HepG2 (cell line): ENCODE measurements around the gene TCTA. TPM values are rescaled to one million over a fixed set of nuclear protein-coding genes. Genes with fewer than 3 reads are reported as not detected.

Source experiments
- AGO1 ChIP-seq: fragments of 200-400 bp; formaldehyde crosslinking; IDR thresholded peaks from 2 replicates; pipeline ENCODE4 v1.6.1; 2017; ENCODE audit warnings: mild to moderate bottlenecking, low read depth, low read length, moderate library complexity; ENCODE audit not compliant: poor library complexity, severe bottlenecking
- AKAP8 ChIP-seq: sonication (generic); formaldehyde crosslinking; IDR thresholded peaks from 2 replicates; pipeline ENCODE4 v1.5.1; 2020; ENCODE audit warnings: mild to moderate bottlenecking, missing genetic modification reagents
- ARNTL ChIP-seq: sonication (generic); formaldehyde crosslinking; IDR thresholded peaks from 2 replicates; pipeline ENCODE4 v1.4.0; 2020; ENCODE audit warnings: mild to moderate bottlenecking, missing genetic modification reagents
- ATM ChIP-seq: fragments of 450-650 bp; IDR thresholded peaks from 2 replicates; pipeline ENCODE4 v1.7.1; 2017; ENCODE audit warnings: mild to moderate bottlenecking, borderline replicate concordance
- BORCS8-MEF2B ChIP-seq: sonication (generic); formaldehyde crosslinking; IDR thresholded peaks from 2 replicates; pipeline ENCODE4 v1.8.0; 2022; ENCODE audit warnings: mild to moderate bottlenecking, missing genetic modification reagents
- CENPX ChIP-seq: sonication (generic); formaldehyde crosslinking; IDR thresholded peaks from 2 replicates; pipeline ENCODE4 v1.9.0; 2021; ENCODE audit warnings: mild to moderate bottlenecking, missing genetic modification reagents, moderate library complexity
- EED ChIP-seq: sonication (generic); formaldehyde crosslinking; IDR thresholded peaks from 2 replicates; pipeline ENCODE4 v1.5.0; 2020; ENCODE audit warnings: mild to moderate bottlenecking, missing genetic modification reagents
- EP300 ChIP-seq, 3 experiments: sonication (generic) in 1 of 3; formaldehyde crosslinking in 1 of 3; IDR thresholded peaks; 2 replicates each; pipeline versions ENCODE4 v1.5.1 to v1.6.1; 2011 to 2020; ENCODE audit warnings: low read depth in 2 of 3, low read length in 2 of 3, borderline replicate concordance in 1 of 3, improper control_type of control experiment in 1 of 3, mild to moderate bottlenecking in 1 of 3, missing genetic modification reagents in 1 of 3, moderate library complexity in 1 of 3
- HMG20A ChIP-seq: IDR thresholded peaks from 2 replicates; pipeline ENCODE4 v1.6.1; 2016; ENCODE audit warnings: borderline replicate concordance
- HOXA9 ChIP-seq: sonication (generic); formaldehyde crosslinking; IDR thresholded peaks from 2 replicates; pipeline ENCODE4 v1.8.1; 2022; ENCODE audit warnings: missing genetic modification reagents, mild to moderate bottlenecking, moderate library complexity, borderline replicate concordance
- KDM2A ChIP-seq: sonication (generic); formaldehyde crosslinking; IDR thresholded peaks from 2 replicates; pipeline ENCODE4 v1.4.0; 2020; ENCODE audit warnings: low read depth, missing genetic modification reagents, borderline replicate concordance
- MED8 ChIP-seq: sonication (generic); formaldehyde crosslinking; IDR thresholded peaks from 2 replicates; pipeline ENCODE4 v1.8.1; 2023; ENCODE audit warnings: mild to moderate bottlenecking, missing genetic modification reagents; ENCODE audit not compliant: insufficient replicate concordance
- REPIN1 ChIP-seq: sonication (generic); formaldehyde crosslinking; IDR thresholded peaks from 2 replicates; pipeline ENCODE4 v1.8.0; 2022; ENCODE audit warnings: missing genetic modification reagents, low read depth, mild to moderate bottlenecking, borderline replicate concordance
- ZNF549 ChIP-seq: sonication (generic); formaldehyde crosslinking; IDR thresholded peaks from 2 replicates; pipeline ENCODE4 v1.5.0; 2020; ENCODE audit warnings: missing genetic modification reagents
- ZNF570 ChIP-seq: sonication (generic); formaldehyde crosslinking; IDR thresholded peaks from 2 replicates; pipeline ENCODE4 v1.4.0; 2020; ENCODE audit warnings: mild to moderate bottlenecking, missing genetic modification reagents, borderline replicate concordance
- polyA plus RNA-seq, 8 experiments: library from polyadenylated mRNA; depleted of rRNA in 3 of 8; stranded (reverse) in 7 of 8; unstranded in 1 of 8; fragments of >200 nt; fragmentation: Illumina TruSeq in 4 of 8; extraction: Trizol in 4 of 8; gene quantifications; 2 replicates each; pipeline versions ENCODE4 v1.2.1 to v1.2.3, GENCODE V29; 2011 to 2016; ENCODE audit warnings: low read depth in 4 of 8, missing spikeins in 1 of 8, mixed read lengths in 1 of 8; ENCODE audit not compliant: insufficient read depth in 1 of 8
- total RNA-seq, 5 experiments: library from RNA; depleted of rRNA; stranded (reverse); fragments of >200 nt; fragmentation: Illumina TruSeq; extraction: Trizol; gene quantifications; 2 replicates each; pipeline ENCODE4 v1.2.3, GENCODE V29; 2016; ENCODE audit warnings: low read depth in 1 of 5
- TF ChIP-seq, protein P1 (sequence below): sonication (generic); formaldehyde crosslinking; IDR thresholded peaks from 2 replicates; pipeline ENCODE4 v1.5.0; 2020; ENCODE audit warnings: missing genetic modification reagents, mild to moderate bottlenecking, borderline replicate concordance
- TF ChIP-seq, protein P2 (sequence below): sonication (generic); formaldehyde crosslinking; IDR thresholded peaks from 2 replicates; pipeline ENCODE4 v1.5.0; 2020; ENCODE audit warnings: missing genetic modification reagents
- TF ChIP-seq, protein P3 (sequence below): sonication (generic); formaldehyde crosslinking; IDR thresholded peaks from 2 replicates; pipeline ENCODE4 v1.4.0; 2020; ENCODE audit warnings: missing genetic modification reagents
- TF ChIP-seq, protein P4 (sequence below): sonication (generic); formaldehyde crosslinking; IDR thresholded peaks from 2 replicates; pipeline ENCODE4 v1.4.0; 2020; ENCODE audit warnings: missing genetic modification reagents, borderline replicate concordance
- TF ChIP-seq, protein P5 (sequence below): sonication (generic); formaldehyde crosslinking; IDR thresholded peaks from 2 replicates; pipeline ENCODE4 v1.4.0; 2020; ENCODE audit warnings: mild to moderate bottlenecking, missing genetic modification reagents
- TF ChIP-seq, protein P6 (sequence below): IDR thresholded peaks from 2 replicates; pipeline ENCODE4 v1.6.1; 2016

The TCTA gene
- total and polyA plus RNA-seq, 2 of the 13 experiments (the other 11 are each of a cell fraction or from before 2014, with no cell fraction given) = 8.3 to 13.2 TPM

DNA sequence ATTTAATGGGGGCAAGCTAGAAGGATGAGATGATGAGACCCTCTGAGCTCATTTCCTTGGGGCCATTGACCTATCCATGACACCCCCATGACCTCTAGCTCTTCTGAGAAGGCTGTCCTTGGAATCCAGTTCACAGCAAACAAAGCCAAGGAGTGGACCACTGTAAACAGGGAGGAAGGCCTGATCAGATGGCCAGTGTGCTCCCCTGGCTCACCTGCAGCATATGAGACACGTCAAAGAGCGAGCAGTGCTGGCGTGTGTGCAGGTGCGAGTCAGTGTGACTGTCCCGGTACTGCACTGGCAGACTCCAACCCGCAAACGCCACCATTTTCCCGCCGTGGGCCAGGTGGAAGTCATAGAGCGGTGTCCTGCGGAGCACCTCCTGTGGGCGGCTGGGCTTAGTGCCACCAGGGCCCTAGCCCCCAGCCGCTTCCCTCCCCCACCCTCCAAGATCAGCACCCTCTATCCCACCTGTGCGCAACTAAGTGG, 9.7 kb downstream of the TCTA start (continued):
- TF ChIP-seq, protein P1, sequence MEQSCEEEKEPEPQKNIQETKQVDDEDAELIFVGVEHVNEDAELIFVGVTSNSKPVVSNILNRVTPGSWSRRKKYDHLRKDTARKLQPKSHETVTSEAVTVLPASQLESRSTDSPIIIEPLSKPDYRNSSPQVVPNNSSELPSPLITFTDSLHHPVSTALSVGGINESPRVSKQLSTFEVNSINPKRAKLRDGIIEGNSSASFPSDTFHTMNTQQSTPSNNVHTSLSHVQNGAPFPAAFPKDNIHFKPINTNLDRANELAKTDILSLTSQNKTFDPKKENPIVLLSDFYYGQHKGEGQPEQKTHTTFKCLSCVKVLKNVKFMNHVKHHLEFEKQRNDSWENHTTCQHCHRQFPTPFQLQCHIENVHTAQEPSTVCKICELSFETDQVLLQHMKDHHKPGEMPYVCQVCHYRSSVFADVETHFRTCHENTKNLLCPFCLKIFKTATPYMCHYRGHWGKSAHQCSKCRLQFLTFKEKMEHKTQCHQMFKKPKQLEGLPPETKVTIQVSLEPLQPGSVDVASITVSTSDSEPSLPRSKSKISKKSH (CRISPR knock-in tag) = 0 out of 2 replicates have a peak, but pooled peaks have one; percentile 16
- TF ChIP-seq AGO1 (no peak), REPIN1 (no peak), HOXA9 (CRISPR knock-in tag) (no peak), ZNF549 (CRISPR knock-in tag) (no peak), EED (no peak), HMG20A (CRISPR knock-in tag) (no peak), KDM2A (CRISPR knock-in tag) (peak; percentile 75; the same call in 1 of the 2 replicates), AKAP8 (CRISPR knock-in tag) (peak; percentile 77; the same call in 1 of the 2 replicates), EP300 (IDR thresholded peaks at IDR 0.05; ENCODE audit: low read depth in 2 of 2, low read length in 2 of 2) (no peak), EP300 (CRISPR knock-in tag; IDR thresholded peaks at IDR 0.05; ENCODE audit: borderline replicate concordance) (no peak), CENPX (CRISPR knock-in tag) (no peak), ATM (no peak), ARNTL (no peak), MED8 (CRISPR knock-in tag) (peak; percentile 61), ZNF570 (0 out of 2 replicates have a peak, but pooled peaks have one; percentile 33), BORCS8-MEF2B (peak; percentile 61; the same call in 1 of the 2 replicates)
- TF ChIP-seq, protein P2, sequence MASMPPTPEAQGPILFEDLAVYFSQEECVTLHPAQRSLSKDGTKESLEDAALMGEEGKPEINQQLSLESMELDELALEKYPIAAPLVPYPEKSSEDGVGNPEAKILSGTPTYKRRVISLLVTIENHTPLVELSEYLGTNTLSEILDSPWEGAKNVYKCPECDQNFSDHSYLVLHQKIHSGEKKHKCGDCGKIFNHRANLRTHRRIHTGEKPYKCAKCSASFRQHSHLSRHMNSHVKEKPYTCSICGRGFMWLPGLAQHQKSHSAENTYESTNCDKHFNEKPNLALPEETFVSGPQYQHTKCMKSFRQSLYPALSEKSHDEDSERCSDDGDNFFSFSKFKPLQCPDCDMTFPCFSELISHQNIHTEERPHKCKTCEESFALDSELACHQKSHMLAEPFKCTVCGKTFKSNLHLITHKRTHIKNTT (CRISPR knock-in tag) = no peak
- TF ChIP-seq, protein P3, sequence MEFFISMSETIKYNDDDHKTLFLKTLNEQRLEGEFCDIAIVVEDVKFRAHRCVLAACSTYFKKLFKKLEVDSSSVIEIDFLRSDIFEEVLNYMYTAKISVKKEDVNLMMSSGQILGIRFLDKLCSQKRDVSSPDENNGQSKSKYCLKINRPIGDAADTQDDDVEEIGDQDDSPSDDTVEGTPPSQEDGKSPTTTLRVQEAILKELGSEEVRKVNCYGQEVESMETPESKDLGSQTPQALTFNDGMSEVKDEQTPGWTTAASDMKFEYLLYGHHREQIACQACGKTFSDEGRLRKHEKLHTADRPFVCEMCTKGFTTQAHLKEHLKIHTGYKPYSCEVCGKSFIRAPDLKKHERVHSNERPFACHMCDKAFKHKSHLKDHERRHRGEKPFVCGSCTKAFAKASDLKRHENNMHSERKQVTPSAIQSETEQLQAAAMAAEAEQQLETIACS = no peak
- TF ChIP-seq, protein P4, sequence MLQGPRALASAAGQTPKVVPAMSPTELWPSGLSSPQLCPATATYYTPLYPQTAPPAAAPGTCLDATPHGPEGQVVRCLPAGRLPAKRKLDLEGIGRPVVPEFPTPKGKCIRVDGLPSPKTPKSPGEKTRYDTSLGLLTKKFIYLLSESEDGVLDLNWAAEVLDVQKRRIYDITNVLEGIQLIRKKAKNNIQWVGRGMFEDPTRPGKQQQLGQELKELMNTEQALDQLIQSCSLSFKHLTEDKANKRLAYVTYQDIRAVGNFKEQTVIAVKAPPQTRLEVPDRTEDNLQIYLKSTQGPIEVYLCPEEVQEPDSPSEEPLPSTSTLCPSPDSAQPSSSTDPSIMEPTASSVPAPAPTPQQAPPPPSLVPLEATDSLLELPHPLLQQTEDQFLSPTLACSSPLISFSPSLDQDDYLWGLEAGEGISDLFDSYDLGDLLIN (CRISPR knock-in tag) = no peak
- TF ChIP-seq, protein P5, sequence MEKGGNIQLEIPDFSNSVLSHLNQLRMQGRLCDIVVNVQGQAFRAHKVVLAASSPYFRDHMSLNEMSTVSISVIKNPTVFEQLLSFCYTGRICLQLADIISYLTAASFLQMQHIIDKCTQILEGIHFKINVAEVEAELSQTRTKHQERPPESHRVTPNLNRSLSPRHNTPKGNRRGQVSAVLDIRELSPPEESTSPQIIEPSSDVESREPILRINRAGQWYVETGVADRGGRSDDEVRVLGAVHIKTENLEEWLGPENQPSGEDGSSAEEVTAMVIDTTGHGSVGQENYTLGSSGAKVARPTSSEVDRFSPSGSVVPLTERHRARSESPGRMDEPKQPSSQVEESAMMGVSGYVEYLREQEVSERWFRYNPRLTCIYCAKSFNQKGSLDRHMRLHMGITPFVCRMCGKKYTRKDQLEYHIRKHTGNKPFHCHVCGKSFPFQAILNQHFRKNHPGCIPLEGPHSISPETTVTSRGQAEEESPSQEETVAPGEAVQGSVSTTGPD (CRISPR knock-in tag) = no peak
- TF ChIP-seq, protein P6, sequence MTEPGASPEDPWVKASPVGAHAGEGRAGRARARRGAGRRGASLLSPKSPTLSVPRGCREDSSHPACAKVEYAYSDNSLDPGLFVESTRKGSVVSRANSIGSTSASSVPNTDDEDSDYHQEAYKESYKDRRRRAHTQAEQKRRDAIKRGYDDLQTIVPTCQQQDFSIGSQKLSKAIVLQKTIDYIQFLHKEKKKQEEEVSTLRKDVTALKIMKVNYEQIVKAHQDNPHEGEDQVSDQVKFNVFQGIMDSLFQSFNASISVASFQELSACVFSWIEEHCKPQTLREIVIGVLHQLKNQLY (CRISPR knock-in tag) = no peak
